Stimulated activated effector memory CD8-positive, alpha-beta T cell treated with anti-CD3 and anti-CD28 coated beads, Interleukin-12 subunit alpha, Interleukin-12 subunit beta, amount 100 ng/mL, for 72 hours (primary cell): Measurements from ENCODE around the gene PALLD.

Source experiments
- ATAC-seq: fragments of 150-1000 bp; cut with Tn5 transposase; 2 replicates; pipeline ENCODE4 v1.10.0; 2021
- DNase-seq, 2 donors: peaks; one replicate each; pipeline ENCODE4 v3.0.0; 2021 to 2022; ENCODE audit warnings: low spot score in 2 of 2
- H3K27ac Mint-ChIP-seq: one replicate; pipeline ENCODE4 v1.8.0; 2022; ENCODE audit warnings: mild to moderate bottlenecking, mixed read lengths
- H3K36me3 Mint-ChIP-seq: one replicate; pipeline ENCODE4 v1.8.0; 2022; ENCODE audit warnings: mild to moderate bottlenecking, mixed read lengths
- H3K4me1 Mint-ChIP-seq: one replicate; pipeline ENCODE4 v1.8.0; 2022; ENCODE audit warnings: mixed read lengths
- H3K4me3 Mint-ChIP-seq: one replicate; pipeline ENCODE4 v1.8.0; 2022; ENCODE audit warnings: mild to moderate bottlenecking, mixed read lengths
- H3K9me3 Mint-ChIP-seq: one replicate; pipeline ENCODE4 v1.8.0; 2022; ENCODE audit warnings: mixed read lengths

PALLD gene

DNA sequence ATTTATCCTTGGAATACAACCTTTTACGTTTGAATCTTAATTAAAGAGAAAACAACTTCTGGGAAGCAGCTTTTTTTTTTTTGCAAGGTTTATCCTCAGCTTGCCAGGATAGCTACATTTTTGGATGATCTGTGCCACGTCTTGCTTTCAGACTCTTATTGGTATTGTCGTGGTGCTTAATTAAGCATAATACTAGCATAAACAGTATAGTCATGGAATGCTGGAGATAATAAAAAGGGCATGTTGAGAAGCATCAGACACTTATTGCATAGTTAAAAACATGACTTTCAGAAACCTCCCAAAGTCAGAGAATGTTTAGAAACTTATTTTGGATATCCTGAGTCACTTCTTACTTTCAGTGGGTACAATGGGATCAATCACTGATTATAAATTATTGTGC lies 77.0 kb downstream of the PALLD start:
- no peak for DNase-seq
- Mint-ChIP-seq H3K9me3 (no peaks in the 10 kb centered on the region), H3K27ac (no peak overlapping the region), H3K4me1 (peaks cover 9% of the 10 kb centered on the region), H3K4me3 (no peak overlapping the region), H3K36me3 (no peaks in the 10 kb centered on the region)
- no peak for ATAC-seq

DNA sequence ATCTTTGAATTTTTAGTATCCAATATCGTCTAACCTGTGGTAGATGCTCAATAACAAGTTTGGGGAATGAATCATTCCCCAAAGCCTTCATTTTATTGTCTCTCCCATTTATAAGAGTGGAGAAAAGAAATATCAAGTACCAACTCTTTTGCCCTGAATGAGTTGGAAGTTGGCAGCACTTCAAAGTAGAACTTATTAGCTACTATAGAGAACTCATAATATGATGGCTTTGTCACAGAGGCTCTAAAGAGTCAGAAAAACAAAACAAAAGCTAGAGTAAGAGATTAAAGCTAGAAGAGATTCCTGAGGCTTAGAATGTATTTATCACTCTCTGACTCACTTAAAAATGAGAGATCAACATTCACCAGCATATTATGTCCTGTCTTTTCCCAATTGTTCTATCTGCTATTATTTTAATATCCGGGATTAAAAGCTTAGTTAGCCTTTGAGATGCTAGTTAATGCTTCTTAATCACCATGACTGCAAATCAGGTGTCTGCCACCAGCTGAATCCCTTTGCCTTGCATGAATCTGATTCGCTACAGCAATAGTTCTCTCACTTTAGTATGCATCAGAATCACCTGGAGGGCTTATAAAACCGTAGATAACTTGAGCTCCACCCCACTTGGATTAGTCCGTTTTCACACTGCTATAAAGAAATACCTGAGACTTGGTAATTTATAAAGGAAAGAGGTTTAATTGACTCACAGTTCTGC lies 77.9 kb downstream of the PALLD start:
- no peaks in the 10 kb centered on the region for H3K9me3 Mint-ChIP-seq
- H3K4me3 Mint-ChIP-seq, result no peak overlapping the region
- H3K36me3 Mint-ChIP-seq, result no peaks in the 10 kb centered on the region
- no peak overlapping the region for H3K27ac Mint-ChIP-seq
- no peak for ATAC-seq
- H3K4me1 Mint-ChIP-seq, result peaks cover under 1% of the 10 kb centered on the region
- no peak for DNase-seq

DNA sequence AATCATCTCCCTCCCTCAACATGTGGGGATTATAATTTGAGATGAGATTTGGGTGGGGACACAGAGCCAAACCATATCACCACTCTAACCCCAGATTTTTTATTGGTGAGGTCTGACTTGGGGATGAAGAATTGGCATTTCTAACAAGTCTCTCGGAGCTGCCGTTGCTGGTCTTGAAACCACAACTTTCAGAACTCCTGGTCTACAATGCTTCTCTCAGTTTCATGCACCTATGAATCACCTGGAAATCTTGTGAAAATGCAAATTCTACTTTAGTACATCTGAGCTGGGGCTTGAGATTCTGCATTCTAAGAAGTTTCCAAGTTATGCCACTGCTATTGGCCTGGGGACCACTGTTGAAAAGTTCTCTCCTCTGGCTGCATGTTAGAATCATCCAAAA lies 78.6 kb downstream of the PALLD start:
- H3K27ac Mint-ChIP-seq, result no peak overlapping the region
- no peaks in the 10 kb centered on the region for H3K4me1 Mint-ChIP-seq
- H3K36me3 Mint-ChIP-seq, result no peaks in the 10 kb centered on the region
- no peaks in the 10 kb centered on the region for H3K9me3 Mint-ChIP-seq
- DNase-seq (no peak), ATAC-seq (no peak)
- no peak overlapping the region for H3K4me3 Mint-ChIP-seq

DNA sequence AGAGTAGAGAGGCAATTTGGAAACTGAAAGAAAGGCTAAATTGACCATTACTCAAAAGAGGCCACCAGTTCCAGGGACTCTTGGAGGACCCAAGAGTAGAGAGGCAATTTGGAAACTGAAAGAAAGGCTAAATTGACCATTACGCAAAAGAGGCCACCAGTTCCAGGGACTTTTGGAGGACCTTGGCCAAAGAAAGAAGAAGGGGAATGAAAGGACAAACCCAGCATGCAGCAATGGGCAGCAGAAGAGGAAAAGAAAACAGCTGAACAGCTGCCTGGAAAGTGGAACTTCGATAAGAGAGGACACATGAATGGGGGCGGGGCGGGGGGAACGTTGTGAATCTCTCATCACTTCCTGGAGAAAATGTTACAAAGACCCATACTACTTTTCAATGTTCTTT lies 80.8 kb downstream of the PALLD start:
- Mint-ChIP-seq H3K27ac (no peak overlapping the region), H3K36me3 (no peaks in the 10 kb centered on the region), H3K4me3 (no peak overlapping the region), H3K4me1 (no peaks in the 10 kb centered on the region), H3K9me3 (no peaks in the 10 kb centered on the region)
- ATAC-seq, result no peak
- DNase-seq, result no peak

DNA sequence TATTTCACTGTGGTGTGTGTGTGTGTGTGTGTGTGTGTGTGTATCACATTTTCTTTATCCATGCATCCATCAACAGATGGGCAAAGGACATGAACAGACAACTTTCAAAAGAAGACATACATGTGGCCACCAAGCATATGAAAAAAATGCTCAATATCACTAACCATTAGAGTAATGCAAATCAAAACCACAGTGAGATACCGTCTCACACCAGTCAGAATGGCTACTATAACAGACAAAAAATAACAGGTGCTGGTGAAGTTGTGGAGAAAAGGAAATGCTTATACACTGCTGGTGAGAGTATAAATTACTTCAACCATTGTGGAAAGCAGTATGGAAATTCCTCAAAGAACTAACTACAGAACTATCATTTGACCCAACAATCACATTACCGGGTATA lies 83.4 kb downstream of the PALLD start:
- no peaks in the 10 kb centered on the region for H3K36me3 Mint-ChIP-seq
- ATAC-seq (no peak), DNase-seq (no peak)
- H3K9me3 Mint-ChIP-seq, result no peaks in the 10 kb centered on the region
- no peaks in the 10 kb centered on the region for H3K4me1 Mint-ChIP-seq
- H3K27ac Mint-ChIP-seq, result no peak overlapping the region
- no peak overlapping the region for H3K4me3 Mint-ChIP-seq

- no peaks in the 10 kb centered on the region for H3K9me3 Mint-ChIP-seq
- no peaks in the 10 kb centered on the region for H3K4me1 Mint-ChIP-seq
- ATAC-seq, result peak; percentile 40
- no peak for DNase-seq
- no peak overlapping the region for H3K4me3 Mint-ChIP-seq
- no peak overlapping the region for H3K27ac Mint-ChIP-seq
- H3K36me3 Mint-ChIP-seq, result no peaks in the 10 kb centered on the region
These were observed 87.5 kb downstream of the PALLD start for GRCh38 chr4:168584321-168584771.

DNA sequence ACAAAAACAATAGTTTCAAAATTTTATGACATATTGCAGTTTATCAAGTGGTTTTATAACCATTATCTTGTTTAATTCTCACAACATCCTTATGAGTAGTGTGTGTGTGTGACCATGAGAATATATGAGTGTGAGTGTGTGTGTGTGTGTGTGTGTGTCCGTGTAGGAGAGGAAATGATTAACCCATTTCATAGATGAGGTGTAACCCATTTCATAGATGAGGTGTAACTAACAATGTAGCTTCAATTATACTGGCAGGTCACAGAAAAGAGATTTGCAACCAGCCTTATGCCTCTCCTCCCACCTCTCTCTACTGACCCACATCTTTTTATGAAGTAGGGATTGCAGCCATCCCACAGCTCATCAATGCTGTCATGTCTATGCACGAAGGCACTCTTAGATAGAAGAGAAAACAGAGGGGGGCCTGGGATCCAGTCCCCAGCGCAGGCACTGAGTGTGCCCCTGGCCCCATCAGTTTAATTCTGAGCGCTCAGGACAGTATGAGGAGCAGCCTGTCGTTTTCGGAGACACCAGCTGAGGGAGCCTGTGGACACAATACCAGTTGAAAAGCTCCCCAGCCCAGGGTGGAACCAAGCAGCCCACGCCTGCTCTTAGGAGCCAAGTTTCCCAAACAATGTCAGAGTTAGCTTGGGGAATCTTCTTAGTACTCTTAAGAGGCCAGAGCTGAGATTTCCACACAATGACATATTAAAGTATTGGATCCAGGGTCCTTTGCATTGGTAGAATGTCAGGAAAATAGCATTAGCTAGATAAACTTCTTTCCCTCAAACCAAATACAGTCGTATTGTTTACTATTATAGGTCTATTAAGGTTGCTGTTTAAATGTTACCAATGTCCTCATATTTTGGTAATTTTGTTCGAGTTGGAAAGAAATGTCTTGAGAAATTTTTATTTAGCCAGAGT lies 88.6 kb downstream of the PALLD start:
- Mint-ChIP-seq H3K4me1 (no peaks in the 10 kb centered on the region), H3K4me3 (no peak overlapping the region), H3K27ac (no peak overlapping the region), H3K36me3 (no peaks in the 10 kb centered on the region), H3K9me3 (no peaks in the 10 kb centered on the region)
- ATAC-seq (peak; percentile 50), DNase-seq (peak in 1 of 2 donors; percentile 55)

DNA sequence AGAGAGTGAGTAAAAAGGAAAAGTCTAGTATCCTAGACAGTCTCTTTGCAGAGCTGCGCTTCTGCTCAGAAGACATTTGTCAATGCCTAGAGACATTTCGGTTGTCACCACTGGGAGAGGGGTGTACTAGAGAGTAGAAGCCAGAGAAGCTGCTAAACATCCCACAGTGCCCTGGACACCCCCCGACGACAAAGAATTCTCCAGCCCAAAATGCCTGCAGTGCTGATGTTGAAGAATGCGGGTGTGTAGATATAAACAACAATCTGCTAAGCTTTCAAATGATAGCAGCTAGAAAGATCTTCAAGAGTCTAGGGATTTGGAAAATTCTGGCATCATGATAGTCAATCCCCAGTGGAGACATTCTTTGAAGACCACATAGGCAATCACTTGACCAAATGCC lies 90.1 kb downstream of the PALLD start:
- ATAC-seq, result no peak
- no peaks in the 10 kb centered on the region for H3K9me3 Mint-ChIP-seq
- no peak for DNase-seq
- no peaks in the 10 kb centered on the region for H3K36me3 Mint-ChIP-seq
- no peaks in the 10 kb centered on the region for H3K4me1 Mint-ChIP-seq
- no peak overlapping the region for H3K27ac Mint-ChIP-seq
- no peak overlapping the region for H3K4me3 Mint-ChIP-seq

DNA sequence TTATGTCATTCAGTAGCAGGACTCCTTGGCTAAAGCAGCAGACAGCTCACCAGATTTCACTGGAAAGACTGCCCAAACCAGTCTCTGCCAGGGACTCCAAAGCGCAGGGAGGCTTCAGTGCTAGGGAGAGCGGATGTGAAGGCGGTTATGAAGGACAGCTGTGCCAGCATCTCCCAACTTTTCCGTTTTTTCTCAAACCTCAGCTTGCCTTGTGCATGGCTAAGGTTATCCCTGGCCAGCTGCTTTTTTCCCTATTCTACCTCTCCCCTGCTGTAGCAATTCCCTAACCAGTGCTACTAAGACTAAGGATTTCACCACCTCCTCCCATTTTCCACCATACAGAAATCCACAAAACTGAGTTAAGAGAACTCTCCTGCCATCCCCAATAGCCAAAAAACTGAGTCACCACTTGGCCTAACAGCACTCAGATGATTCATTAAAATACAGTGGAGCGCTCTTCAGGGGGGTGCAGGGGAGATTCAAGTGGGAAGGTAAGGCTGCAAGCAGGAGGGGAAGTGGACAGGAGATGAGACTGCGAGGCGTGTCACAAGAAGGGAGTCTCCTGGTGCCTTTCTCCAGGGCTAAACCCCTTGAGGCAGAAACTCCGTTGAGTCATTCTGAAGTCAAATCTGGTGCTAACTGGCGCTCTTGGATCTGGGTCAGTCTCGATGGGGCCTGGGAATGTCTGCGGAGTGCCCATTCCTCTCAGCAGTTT lies 90.7 kb downstream of the PALLD start:
- ATAC-seq (no peak), DNase-seq (no peak)
- Mint-ChIP-seq H3K9me3 (no peaks in the 10 kb centered on the region), H3K4me1 (no peaks in the 10 kb centered on the region), H3K4me3 (no peak overlapping the region), H3K27ac (no peak overlapping the region), H3K36me3 (no peaks in the 10 kb centered on the region)

DNA sequence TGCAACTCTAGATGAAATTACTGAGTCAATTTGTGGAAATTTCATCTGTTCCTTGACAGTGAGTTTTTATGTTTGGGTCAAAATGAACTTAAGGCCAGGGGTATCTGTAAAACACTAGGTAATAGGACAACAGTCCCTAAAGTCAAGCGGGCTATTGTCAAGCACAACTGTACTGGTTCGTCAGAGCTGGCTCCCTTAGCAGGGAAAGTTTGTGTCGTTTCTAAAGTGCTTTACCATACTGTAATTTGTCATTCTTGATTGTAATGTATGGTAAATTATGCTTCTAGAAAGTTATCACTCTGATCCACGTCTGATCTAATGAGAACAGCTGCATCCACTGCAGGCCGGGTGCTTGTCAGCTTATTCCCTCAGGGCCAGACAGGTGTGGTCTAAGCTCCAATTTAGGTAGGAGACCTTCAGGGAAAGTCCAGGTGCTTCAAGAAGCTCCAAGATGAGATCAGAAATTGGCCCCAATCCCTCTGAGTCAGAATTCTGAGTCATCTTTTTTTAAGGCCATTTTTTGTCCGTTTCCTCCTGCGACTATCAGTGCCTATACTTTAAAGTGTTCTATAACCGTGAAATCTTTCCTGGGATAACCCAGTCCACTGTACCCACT lies 92.2 kb downstream of the PALLD start:
- Mint-ChIP-seq H3K4me1 (no peaks in the 10 kb centered on the region), H3K4me3 (no peak overlapping the region), H3K36me3 (no peaks in the 10 kb centered on the region), H3K27ac (no peak overlapping the region), H3K9me3 (no peaks in the 10 kb centered on the region)
- DNase-seq (no peak), ATAC-seq (no peak)

DNA sequence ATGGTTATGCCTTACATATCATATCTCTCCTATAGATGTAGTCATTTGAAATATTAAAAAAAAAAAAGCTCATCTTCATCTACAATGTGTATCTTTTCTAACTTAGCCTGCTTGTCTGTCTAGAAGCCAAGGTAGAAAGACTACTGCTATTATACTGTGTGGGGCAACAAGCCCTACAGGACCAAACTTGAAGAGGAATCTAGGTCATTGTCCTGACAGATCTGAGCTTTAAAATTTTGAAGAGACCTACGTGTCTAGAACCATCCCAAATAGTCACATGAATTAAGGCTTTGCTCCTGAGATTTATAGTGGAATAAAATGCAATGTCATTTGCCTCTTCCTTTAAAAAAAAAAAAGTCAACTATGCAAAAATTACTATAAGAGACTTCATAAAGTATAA lies 95.8 kb downstream of the PALLD start:
- Mint-ChIP-seq H3K36me3 (no peaks in the 10 kb centered on the region), H3K27ac (no peak overlapping the region), H3K9me3 (no peaks in the 10 kb centered on the region), H3K4me1 (no peaks in the 10 kb centered on the region), H3K4me3 (no peak overlapping the region)
- ATAC-seq (no peak), DNase-seq (no peak)

GRCh38 chr4:168593399-168593798 lies 96.5 kb downstream of the PALLD start:
- no peaks in the 10 kb centered on the region for H3K9me3 Mint-ChIP-seq
- no peak for DNase-seq
- H3K4me1 Mint-ChIP-seq, result no peaks in the 10 kb centered on the region
- ATAC-seq, result no peak
- no peak overlapping the region for H3K27ac Mint-ChIP-seq
- H3K36me3 Mint-ChIP-seq, result no peaks in the 10 kb centered on the region
- H3K4me3 Mint-ChIP-seq, result no peak overlapping the region

- Mint-ChIP-seq H3K9me3 (no peaks in the 10 kb centered on the region), H3K4me3 (no peak overlapping the region), H3K36me3 (no peaks in the 10 kb centered on the region), H3K4me1 (no peaks in the 10 kb centered on the region), H3K27ac (no peak overlapping the region)
- no peak for ATAC-seq
- no peak for DNase-seq
These were observed 97.3 kb downstream of the PALLD start for GRCh38 chr4:168594121-168594520.

- H3K9me3 Mint-ChIP-seq, result no peaks in the 10 kb centered on the region
- no peaks in the 10 kb centered on the region for H3K36me3 Mint-ChIP-seq
- DNase-seq, result no peak
These were observed 101.3 kb downstream of the PALLD start for GRCh38 chr4:168598191-168598590.

More at GRCh38 chr4:168598191-168598590, 101.3 kb downstream of the PALLD start:
- H3K4me3 Mint-ChIP-seq, result no peak overlapping the region
- H3K4me1 Mint-ChIP-seq, result no peaks in the 10 kb centered on the region
- no peak overlapping the region for H3K27ac Mint-ChIP-seq
- no peak for ATAC-seq
